UCSD-AML1 (cell line): ENCODE data around the gene STPG3.

Experiments used
- DNase-seq: peaks from one replicate; lab custom pipeline; 2025; ENCODE audit not compliant: unreplicated experiment; lab: John Stamatoyannopoulos, UW

Gene STPG3

DNA sequence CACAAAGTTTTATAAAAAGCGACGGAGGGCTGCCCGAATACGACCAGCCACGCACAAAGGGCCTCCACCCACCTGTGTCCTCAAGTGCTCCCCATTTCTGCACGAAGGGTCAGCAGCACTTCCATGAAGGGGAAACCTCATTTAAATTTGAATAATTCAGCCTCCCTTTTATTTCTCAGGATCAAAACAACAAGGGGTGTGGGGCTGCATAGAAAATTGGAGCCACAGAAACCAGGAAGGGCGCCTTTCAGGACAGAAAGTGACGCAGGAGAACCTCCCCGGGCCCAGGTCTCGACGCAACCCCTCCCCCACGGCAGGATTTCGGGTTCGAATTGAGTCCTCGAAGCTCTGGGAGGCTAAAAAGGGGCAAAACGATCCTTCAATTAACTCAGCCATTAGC is 48.9 kb downstream of the STPG3 start:
- DNase-seq = no peak

DNA sequence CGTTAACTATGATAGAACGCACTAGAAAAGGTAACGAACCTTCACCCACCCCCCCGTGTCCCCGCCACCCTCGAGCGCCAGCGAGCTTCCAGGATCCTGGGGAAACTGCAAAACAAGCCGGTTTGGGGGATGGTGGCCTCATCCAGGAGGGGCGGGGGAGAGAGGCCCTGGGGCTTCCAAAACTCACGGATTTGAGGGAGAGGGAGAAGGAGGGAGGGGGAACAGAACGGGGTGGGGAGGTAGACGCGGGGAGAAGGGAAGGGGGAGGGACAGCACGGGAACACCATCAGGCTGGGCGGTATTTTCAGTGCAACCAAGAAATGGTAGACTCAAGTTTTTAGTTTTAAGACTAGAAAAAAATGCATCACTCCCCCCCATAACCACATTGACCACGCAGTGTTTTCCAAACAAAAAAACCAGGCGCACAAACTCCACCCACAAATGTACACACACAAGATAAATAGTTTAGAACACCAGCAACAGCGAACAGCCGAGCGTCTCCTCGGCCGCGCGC is 49.5 kb downstream of the STPG3 start:
- no peak for DNase-seq

GRCh38 chr9:137301081-137301947 is 50.2 kb downstream of the STPG3 start:
- peak; percentile 70 for DNase-seq

DNA sequence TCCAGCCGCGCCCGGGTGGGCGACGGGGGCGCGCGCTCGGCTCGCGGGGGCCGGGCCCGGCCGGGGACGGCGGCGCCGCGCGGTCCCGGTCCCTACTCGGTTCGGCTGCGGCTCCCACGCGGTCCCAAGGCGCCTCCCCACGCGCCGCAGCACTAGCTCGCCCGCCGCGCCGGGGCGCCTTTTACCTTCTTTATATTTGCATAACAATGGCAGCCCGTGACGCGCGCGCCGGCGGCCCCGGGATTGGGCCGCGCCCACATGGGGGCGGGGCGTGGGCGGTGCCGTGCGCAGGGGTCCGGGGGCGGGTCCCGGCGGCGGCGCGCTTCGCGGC is 51.0 kb downstream of the STPG3 start, which contains the start of gene NRARP:
NRARP (minus strand) TSS at position 154 of the 331 bp plus-strand sequence. CDS start 343 bp downstream, outside the sequence.
- DNase-seq = peak; percentile 92

DNA sequence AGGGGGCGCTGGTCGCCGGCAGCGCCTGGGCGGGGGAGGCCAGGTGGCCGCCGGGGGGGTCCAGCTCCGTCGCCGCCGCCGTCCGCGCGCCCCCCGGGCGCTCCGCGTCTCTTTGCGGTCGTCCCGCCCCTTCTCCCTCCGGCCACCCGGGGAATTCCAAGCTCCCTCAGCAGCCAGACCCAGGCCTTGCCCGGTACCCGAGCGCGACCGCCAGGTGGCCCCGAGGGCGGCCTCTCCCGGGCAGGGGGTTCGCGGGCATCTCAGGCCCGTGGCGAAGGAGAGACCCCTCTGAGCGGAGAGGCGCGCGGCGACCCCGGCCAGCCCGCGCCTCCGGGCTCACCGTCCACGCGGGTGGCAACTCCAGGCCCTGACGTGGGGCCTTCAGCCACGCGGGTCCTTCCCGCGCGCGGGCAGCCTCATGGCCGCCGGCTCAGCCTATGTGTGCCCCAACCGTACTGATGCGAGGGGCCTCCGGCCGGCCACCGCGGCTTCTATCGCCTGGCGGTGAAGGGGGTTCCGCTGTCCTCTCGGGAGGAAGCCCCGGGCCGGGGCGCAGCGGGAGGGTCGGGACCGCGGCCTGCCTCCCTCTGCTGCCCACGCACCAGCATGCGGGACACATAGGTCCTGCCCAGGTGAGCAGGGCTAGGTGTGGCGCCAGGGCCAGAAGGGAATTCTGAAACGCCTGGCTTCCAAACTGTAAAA is 51.5 kb downstream of the STPG3 start:
- DNase-seq = no peak
